Measurements from ENCODE around the gene VENTX.
"Not testable (repeated sequence)": the region's sequence is repeated elsewhere in the genome, so short reads cannot be mapped to it uniquely, and the experiment has no call there.

The VENTX gene

DNA sequence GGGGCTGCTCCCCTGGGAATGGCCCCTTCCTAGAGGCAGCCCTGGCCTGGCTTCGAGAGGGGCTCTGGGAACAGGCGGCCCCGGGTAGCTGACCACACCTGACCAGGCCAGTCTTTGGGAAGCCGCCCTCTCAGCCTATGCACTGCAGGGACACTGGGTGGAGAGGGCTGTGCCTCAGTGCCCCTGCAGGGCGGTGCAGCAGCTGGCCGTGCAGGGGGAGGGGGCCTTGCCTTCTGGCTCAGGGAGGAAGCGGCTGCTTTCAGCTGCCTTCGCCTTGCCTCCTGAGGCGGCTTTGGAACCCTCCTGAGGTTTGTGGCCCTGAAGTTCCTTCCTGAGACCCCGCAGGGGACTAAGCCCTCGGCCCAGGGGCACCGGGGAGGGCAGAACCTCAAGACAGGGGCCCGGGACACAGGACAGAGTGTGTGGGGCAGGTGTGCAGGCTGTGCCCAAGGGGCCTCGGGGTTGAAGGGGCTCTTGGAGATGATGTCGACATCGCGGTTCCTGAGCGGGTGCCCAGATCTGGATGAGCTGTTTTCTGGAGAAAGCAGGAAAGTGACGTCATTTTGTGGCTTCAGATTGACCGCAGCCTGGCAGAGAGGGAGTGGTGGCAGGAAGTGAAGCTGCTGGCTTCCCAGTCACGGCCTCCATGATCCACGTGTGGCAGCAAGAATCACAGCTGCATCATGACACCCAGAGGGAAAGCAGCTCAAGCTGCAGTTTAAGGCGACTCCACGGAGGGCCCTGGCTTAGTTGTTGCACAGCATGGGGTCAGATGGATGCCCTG is 21.4 kb downstream of the VENTX start:
- DNase-seq = no peak

GRCh38 chr10:133259602-133259989 is 21.9 kb downstream of the VENTX start:
- no peak for DNase-seq

- DNase-seq = no peak
Measured at GRCh38 chr10:133260895-133261725, 23.5 kb downstream of the VENTX start.

DNA sequence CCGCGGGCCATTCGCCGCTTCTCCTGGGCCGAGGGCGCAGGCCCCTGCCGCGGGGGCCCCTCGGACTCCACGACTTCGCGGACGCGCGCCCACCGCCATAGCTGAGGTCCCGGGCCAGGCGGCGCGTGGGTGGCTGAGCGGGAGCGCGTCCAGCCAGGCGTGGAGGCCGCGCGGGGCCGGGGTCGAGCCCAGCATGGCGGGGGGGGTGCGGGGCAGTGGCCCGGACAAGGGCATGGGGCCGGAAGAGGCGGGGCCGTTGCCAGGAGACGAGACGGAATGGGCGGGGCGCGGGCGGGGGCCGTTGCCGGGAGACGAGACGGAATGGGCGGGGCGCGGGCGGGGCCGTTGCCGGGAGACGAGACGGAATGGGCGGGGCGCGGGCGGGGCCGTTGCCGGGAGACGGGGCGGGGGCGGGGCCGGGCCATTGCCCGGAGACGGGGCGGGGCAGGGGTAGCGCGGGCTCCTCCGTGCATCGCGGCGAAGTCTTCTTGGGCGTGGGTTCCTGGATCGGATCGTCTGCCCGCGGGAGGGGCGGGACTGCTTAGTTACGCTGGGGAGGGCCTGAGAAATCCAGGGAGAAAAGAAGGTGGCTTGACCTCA is 24.2 kb downstream of the VENTX start:
- no peak for DNase-seq

DNA sequence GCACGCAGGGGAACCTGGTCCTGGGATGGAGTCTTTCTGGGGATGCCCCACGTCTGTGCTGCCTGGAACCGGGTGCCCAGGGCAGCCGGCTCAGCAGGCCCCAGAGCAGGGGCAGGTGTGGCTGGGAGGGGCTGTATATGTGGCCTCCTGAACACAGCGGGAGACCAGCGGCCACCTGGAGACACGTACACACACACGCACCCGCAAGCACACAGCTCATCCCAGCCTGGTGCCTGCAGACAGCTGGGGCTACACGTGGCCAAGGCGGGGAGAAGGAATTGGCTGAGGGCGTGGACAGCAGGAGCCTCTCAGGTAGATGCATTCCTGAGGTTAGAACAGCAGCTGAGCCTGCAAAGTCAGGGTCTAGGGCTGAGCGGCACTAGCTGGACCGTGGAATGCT is 25.0 kb downstream of the VENTX start:
- no peak for DNase-seq

GRCh38 chr10:133263674-133264073 is 26.0 kb downstream of the VENTX start:
- no peak for DNase-seq

DNA sequence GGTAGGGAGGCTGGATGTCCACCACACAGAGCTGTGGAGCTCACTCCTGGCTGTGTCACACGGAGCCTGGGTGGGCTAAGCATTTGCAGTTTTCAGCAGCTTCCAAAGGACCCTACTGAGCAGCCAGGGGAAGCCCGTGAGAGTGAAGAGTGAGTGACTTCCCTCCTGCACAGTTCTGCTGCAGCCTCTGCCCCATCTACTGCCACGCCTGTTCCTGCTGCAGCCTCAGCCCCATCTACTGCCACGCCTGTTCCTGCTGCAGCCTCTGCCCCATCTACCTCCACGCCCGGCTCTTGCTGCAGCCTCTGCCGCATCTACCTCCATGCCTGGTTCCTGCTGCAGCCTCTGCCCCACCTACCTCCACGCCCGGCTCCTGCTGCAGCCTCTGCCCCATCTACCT is 26.8 kb downstream of the VENTX start:
- DNase-seq = no peak

- not testable (repeated sequence) for DNase-seq
Measured at GRCh38 chr10:133265052-133265451, 27.4 kb downstream of the VENTX start.

DNA sequence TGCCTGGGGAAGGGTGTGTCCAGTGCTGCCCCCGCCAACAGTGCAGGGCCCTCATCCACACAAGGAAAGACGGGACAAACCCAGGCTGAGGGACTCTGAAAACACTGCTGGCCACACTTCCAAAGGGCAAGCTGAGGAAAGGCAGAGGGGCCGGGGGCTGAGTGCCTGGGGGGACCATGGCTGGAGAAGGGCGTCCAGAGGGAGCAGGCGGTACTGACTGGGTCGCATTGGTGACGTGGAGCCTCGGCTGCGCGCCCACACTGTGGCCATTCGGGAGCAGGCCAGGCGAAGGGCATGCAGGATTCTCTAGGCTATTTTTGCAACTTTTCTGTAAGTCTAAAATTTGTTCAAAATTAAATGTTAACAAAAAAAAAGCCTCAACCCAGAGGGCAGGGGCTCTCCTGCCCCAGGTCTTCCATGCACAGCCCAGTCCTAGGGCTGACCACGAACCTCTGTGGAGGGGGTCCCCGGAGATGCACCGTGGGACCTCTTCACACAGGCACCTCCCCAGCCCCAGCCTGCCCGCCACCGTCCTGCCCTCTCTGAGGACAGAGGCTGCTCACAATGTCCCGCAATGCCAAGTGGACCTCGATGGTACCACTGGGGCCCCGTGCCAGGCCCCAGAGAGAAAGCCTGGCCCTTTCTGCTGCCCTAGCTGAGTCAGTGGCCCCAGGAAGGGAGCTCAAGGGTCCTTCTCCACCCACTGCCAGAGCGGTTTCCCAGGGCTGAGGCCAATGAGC is 28.6 kb downstream of the VENTX start:
- no peak for DNase-seq

- DNase-seq = no peak
Measured at GRCh38 chr10:133267293-133267692, 29.6 kb downstream of the VENTX start.

GRCh38 chr10:133267829-133268228 is 30.2 kb downstream of the VENTX start:
- DNase-seq = no peak

DNA sequence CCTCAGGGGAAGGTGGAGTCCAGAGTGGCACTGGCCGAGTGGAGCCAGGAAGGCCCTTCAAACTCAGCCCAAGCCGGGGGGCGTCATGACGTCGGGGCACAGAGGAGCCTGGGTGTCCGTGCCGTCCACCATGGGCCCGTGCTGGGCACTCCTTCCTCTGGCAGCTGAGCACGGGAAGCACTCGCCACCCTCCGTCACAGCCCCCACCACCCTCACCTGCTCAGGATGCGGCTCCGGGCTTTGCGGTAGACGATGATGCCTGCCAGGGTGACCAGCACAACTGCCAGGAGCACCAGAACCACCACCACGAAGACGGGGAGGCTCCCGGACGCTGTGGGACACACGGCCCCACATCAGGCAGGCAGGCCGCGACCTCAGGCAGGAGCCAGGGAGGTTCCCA is 30.9 kb downstream of the VENTX start:
- DNase-seq = no peak

GRCh38 chr10:133269367-133269766 is 31.7 kb downstream of the VENTX start:
- DNase-seq = no peak

GRCh38 chr10:133270204-133270603 is 32.5 kb downstream of the VENTX start:
- DNase-seq = no peak

GRCh38 chr10:133270773-133271297 is 33.2 kb downstream of the VENTX start:
- no peak for DNase-seq

- no peak for DNase-seq
Measured at GRCh38 chr10:133271521-133272300, 34.1 kb downstream of the VENTX start.

GRCh38 chr10:133272301-133272963 is 34.8 kb downstream of the VENTX start:
- no peak for DNase-seq

- DNase-seq = no peak
Measured at GRCh38 chr10:133272964-133273420, 35.3 kb downstream of the VENTX start.

DNA sequence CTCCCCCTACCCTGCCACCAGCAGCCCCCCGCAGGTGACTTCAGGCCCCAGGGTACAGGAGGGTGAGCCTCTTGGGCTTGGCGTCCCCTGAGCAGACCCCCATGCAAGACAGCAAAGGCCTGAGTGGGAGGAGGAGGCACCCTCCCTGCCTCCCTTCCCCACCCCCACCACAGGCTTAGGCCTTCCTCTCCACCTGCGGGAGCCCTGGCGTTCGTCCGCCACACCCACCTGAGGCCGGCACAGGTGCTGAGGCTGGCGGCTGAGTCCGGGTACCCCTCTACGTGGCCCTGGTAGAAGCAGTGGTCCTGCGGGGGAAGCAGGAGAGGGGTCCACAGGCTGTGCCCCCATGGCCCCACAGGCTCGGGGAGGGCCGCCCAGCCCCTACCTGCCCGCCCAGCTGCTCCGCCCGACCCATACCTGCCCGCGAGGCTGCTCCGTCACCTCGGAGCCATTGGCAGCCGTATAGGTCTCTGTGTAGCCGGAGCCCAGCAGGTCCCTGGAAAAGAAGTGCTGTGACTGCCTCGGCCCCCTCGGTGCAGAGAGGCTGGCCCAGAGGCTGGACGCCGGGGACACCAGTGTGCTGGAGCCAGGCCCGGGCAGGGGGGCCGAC is 36.0 kb downstream of the VENTX start:
- DNase-seq = no peak

GRCh38 chr10:133274751-133275683 is 37.4 kb downstream of the VENTX start:
- DNase-seq = no peak

Data from NCI-H1436 treated with DMSO at 0.1 percent for 48 hours (cell line).